Measurements from ENCODE around the gene LMO7. TPM values are rescaled to one million over a fixed set of nuclear protein-coding genes. Genes with fewer than 3 reads are reported as not detected.
"Not testable (repeated sequence)": the region's sequence is repeated elsewhere in the genome, so short reads cannot be mapped to it uniquely, and the experiment has no call there.

The LMO7 gene
- total RNA-seq, 2 experiments from 2014 or later: 2.0 to 3.5 TPM

DNA sequence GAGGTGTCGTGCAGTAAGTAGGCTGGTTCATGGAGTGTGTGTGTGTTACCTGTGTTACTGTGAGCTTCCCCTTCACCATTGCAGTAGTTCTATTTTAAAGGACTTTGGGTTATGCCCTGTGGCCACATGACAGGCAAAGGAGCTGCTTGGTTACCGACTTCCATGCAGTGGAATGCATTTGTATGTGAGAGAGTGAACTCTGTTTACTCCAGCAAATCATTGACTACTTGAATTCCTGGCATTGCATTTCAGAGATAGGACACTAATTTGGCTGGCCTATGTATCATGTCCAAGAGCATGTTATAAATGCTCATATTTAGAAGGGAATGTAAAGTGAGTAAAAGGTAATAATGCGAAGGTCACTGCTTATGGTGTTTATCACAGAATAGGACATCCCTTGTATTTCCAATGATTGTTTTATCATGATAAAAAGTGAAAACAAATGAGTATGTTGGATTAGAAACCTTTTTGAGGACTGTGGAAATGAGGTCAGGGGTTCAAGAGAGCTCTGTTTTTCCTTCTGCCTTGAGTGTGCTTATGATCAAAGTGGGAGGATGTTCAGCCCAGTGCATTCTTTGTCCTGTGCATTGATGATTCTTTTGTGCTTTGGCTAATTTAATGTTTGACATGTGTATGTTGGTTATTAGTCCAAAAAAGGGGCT, 156.5 kb downstream of the LMO7 start:
- CTCF ChIA-PET: interaction anchor here (0.6 to 1.1 kb wide), 2 partner anchors 14 to 1219 kb away, joined by 3 read pairs; no protein-coding TSS in a partner anchor
- POLR2A ChIA-PET: no interaction called here

DNA sequence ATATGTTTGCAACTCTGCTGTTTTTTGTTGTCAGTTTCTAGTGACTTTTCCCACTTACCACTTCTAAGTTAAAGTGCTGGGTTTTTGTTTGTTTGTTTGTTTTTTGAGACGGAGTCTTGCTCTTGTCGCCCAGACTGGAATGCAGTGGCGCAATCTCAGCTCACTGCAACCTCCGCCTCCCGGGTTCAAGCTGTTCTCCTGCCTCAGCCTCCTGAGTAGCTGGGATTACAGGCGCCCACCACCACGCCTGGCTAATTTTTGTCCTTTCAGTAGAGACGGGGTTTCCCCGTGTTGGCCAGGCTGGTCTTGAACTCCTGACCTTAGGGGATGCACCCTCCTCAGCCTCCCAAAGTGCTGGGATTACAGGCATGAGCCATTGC, 157.0 kb downstream of the LMO7 start:
- POLR2A ChIA-PET: not testable (repeated sequence)
- CTCF ChIA-PET: interaction anchor here (0.6 to 1.1 kb wide), 2 partner anchors 15 to 1218 kb away, joined by 3 read pairs; no protein-coding TSS in a partner anchor

DNA sequence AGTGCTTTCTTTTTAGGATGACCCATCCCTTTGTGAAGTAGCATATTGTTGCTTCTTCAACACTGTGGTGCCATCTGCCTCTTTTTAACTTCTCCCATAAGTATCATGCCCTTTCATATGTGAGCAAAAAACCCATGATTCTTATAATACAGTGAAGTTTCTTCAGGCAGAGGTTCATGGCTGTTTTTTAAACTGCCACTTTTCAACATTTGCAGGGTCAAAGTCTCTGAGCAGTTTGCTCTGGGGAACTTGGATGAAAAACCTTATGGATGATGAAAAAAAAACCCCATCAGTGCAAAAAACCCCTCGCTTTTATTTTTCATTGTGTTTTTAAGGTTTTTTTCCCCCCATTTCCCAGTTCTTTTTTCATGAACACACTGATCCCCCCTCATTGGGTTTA, 158.5 kb downstream of the LMO7 start:
- POLR2A ChIA-PET: no interaction called here
- CTCF ChIA-PET: interaction anchor here (1.4 kb wide), 1 partner anchor 98 kb away, joined by 3 read pairs; no protein-coding TSS in a partner anchor

DNA sequence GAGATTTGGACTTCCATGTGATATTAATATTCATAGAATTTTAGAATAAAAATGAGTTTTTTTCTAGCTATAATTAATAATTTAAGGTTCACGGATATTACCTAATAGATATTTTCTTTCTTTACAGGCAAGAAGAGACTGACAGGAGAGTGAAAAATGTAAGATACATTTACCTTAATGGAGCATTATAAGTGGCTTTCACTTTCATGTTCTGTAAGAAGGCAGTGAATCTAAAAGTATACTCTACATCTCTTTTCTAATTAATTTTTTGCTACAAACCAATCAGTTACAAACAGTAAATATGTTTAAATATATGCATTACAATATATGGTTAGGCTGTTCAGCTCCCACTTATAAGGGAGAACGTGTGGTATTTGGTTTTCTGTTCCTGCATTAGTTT, 159.1 kb downstream of the LMO7 start:
- CTCF ChIA-PET: interaction anchor here (1.4 kb wide), 1 partner anchor 99 kb away, joined by 3 read pairs; no protein-coding TSS in a partner anchor
- POLR2A ChIA-PET: no interaction called here

DNA sequence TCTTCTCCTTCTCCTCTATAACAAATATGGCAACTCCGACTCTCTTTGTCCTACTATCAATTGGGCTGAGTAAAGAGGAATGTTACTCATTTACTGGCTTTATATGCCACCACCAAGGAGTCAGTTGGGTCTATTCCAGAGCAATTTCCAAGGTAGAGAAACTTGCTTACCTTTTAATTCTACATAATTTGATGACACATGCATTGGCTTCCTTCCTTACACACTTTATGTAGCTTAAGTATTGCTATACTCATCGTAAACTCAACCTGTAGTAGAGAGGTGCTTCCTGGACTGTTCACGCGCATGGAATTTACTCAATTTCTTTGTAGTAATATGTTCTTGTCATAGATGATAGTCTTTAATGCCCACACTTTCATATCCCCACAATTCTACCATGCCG, 160.7 kb downstream of the LMO7 start:
- ChIA-PET POLR2A (no interaction called here), CTCF (no interaction called here)

DNA sequence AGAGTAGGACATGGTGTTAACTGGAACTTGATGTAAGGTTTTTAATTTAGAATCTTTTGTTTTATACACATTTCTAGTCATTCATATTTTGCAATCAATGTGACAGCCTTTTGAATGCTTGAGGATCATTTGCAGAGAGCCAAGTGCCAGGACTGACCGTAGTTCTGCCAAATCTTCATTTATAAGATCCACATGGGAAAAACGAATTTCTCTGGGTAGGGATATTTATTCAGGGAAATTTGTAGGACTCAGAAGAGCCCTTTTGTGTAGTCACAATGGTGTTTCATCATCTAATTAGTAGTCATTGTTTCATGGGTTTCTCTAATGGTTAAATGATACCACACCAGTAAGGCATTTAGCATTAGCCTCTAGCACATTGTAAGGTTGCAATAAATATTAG, 161.1 kb downstream of the LMO7 start:
- CTCF ChIA-PET: no interaction called here
- POLR2A ChIA-PET: interaction anchor here (0.6 kb wide), 1 partner anchor 225 kb away, joined by 3 read pairs; no protein-coding TSS in a partner anchor

DNA sequence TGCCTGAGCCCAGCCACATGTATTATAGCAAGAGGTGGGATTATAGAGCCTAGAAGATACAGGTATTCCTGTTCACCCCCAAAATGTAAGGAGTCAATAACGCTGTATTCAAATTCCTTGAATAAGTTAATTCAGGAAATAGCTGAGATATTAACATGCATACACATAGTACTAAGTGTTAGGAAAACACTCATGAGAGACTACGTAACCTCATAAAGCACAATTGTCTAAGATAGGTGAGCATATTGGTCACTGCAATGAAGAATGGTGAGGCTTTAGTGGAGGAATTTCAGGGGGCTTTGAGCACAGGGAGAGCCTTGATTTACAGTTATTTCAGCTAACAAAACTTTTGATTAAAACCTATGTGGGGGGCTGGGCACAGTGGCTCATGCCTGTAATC, 161.6 kb downstream of the LMO7 start:
- POLR2A ChIA-PET: interaction anchor here (0.6 kb wide), 1 partner anchor 225 kb away, joined by 3 read pairs; no protein-coding TSS in a partner anchor
- CTCF ChIA-PET: no interaction called here

DNA sequence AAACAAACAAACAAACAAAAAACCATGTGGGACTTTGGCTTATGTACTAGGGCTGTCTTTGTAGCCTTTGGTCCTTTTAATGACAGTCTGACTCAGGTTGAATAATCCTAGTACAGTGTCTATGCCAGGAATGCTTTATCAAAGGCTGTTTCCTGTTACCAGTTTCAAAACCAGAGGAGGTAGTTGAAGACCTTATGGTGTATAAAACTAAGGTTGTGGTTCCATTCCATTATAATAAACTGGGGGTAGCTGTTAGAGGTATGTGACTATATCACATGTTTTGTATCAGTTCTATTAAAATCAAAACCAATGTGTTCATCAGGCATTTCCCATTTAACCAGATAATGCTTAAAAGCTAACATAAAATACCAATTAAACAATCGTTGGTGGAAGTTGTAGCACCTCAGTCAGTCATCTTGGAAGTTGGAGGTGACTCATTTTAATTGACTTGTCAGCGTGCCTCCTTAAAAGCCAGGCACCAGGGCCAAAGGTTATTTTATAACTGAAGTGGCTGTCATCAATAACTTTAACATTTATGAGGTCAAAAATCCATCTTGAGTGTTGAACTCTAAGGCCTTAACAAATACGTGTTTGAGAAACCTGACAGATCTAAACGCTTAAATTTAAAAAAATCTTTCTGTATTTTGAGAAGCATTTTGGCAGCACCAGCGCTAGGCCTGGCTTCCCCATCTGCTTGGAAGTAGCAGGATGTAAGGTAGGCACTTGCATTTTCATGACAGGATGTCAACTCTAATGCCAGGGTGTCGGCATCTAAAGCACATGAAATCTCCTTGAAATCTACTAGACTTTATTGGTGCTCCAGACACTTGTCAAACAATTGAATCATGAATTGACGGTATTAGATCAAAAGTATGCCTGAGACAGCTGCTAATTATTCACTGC, 162.5 kb downstream of the LMO7 start:
- ChIA-PET POLR2A (no interaction called here), CTCF (no interaction called here)

DNA sequence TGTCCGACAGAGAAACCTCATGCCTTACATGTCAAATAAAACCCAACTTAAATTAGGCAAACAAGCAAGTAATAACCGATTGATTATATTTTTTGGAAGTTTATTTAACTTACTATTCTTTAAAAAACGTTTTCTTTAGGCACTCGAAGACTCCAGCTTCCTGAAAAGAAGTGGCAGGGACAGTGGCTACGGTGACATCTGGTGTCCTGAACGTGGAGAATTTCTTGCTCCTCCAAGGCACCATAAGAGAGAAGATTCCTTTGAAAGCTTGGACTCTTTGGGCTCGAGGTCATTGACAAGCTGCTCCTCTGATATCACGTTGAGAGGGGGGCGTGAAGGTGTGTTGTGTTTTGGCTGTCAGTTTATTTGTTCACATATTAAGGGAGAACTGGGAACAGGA, 164.4 kb downstream of the LMO7 start:
- ChIA-PET CTCF (no interaction called here), POLR2A (no interaction called here)

DNA sequence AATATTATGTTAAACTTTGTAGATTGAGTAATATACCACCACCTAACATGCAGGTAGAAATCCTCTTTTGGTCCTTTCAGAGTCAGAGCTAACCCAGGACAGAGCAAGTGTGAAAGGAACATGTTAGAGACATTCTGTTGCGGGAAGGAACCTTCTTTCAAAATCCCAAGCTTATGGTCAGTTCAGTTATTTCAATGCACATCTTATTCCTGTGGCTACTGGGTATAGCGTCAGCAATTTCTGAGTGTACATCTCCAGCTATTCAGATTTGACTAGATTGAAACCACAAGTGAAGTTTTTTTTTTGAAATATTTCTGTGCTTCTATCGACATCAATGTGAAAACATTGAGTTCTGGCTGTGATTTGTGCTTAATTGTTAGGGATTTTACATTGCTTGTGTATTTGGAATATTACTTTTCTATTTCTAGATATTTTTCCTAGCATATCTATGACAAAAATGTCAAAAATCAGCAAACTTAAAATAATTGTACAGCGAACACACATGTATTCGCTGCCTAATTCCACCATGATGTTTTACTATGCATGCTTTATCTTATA, 165.3 kb downstream of the LMO7 start:
- CTCF ChIA-PET: interaction anchor here (1.8 kb wide), 1 partner anchor 105 kb away, joined by 4 read pairs; no protein-coding TSS in a partner anchor
- POLR2A ChIA-PET: no interaction called here

DNA sequence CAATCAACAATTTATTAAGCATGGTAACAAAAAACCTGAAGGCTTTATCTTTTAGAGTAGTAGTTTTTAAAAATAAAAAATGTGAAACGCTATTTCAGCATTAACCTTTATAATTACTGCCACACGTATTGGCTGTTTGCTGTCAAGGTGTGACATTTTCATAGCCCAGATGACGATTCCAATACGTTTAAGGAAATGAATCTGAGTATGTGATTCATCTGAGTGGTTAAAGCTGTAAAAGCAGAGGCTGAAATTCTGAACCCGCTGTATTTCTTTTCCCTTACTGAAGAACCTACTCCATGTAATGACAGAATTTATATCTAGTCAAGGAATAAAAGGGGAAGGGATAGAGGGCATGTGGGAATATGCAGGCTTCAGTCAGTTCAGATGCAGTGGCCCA, 166.0 kb downstream of the LMO7 start:
- ChIA-PET CTCF (interaction anchor here (1.8 kb wide), 1 partner anchor 106 kb away, joined by 4 read pairs; no protein-coding TSS in a partner anchor), POLR2A (no interaction called here)

DNA sequence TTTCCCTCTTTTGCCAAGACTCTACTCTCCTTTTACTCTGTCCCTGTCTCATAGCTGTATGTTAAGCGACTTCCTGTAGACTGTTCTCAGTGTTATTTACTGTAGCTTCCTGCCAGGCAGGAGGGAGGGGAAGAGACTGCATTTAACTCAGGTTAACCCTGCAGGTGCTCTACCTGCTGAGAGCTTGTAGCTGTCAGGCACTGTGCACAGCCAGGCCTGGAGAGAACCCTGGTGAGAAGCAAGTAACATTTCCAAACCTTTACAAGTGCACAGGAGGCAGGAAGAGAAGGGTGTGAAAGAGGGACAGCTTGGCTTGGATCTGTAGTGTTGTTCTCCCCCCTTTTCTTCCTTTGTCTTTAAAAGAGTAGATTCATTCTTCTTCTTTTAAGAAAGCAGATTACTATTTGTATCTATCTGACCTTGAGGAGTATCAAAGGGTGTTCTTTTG, 167.1 kb downstream of the LMO7 start:
- ChIA-PET CTCF (interaction anchor here (1.8 kb wide), 1 partner anchor 107 kb away, joined by 4 read pairs; no protein-coding TSS in a partner anchor), POLR2A (no interaction called here)

DNA sequence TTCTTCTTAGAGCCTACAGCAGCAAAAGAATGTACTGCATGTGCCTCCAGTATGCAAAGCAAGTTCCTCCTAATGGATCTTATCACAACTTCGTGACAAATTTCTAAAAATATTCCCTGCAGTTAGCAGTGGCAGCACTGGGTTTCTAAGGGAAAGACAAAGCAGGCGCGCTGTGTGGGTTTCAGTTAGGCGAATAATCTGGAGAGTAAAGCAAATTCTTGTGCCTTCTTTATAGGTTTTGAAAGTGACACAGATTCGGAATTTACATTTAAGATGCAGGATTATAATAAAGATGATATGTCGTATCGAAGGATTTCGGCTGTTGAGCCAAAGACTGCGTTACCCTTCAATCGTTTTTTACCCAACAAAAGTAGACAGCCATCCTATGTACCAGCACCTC, 167.9 kb downstream of the LMO7 start:
- POLR2A ChIA-PET: no interaction called here
- CTCF ChIA-PET: no interaction called here

DNA sequence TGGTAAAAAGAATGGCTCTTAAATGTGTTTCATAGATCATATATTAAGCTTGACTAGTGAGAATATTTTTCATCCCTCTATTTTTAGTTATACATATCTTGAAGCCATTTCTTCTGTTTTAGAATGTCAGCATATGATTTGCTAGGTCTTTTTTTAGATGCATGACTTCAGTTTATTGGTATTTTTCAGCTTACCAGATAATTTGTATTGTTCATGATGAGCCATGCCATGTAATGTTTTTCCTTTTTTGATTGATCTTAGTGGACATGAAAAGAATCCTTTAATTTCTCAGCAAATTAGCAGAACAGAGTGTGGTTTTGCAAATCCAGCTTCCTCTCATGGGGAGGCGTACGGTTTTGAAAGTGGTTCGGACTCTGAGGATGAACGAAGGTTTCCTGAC, 168.5 kb downstream of the LMO7 start:
- POLR2A ChIA-PET: no interaction called here
- CTCF ChIA-PET: no interaction called here

DNA sequence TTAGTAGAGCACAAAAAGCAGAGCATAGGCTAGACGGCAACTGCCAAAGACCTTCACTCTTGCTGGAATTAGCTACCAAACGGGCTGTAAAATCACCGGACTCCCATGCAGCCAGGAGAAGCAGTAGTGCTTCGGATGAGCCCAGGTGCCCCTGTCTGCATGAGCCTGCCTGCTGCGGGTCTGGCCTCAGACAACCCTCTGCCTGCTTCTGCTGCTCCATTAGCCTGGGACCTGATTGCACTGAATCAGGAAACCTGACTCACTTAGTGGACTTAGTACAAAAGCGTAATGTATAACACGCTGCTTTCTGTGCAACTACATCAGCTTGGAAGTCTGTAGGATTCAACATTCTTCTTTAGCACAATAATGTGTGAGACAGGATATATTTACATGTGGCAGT, 170.0 kb downstream of the LMO7 start:
- POLR2A ChIA-PET: no interaction called here

DNA sequence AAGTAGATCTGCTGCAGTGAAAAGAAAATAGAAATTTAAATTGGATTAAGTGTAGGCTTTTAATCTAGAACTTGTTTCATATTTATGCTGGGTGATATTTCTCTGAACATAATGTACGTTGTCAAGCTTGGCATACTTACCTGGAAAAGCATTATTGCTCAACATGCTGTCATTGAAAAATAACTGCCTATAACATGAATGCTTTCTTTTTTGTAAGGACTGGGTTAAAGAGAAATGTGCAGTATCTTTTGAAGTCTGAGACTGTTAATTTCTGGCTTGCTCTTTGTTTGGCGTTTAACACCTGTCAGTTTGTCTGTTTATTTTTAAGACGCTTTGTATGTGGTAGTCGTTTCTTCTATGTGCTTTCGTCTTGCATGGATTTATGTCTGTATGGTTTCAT, 175.2 kb downstream of the LMO7 start:
- CTCF ChIA-PET: no interaction called here
- POLR2A ChIA-PET: no interaction called here

More for the DNA sequence above, 170.0 kb downstream of the LMO7 start:
- CTCF ChIA-PET: no interaction called here

DNA sequence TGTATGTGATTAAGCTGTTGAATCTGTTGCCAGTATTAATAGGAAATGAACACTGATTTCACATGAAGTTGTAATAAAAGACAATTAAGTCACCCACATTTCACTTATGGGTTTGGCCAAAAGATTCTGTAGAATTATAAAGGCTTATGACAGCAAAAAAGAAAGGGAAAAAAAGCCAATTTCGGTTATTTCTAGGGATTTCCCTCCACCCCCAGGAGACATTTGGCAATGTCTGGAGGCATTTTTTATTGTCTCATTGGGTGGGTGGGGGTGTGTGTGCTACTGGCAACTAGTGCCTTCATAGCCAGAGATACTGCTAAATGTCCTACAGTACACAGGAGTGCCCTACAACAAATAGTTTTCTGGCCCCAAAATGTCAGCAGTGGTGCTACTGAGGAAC, 175.7 kb downstream of the LMO7 start:
- ChIA-PET CTCF (no interaction called here), POLR2A (no interaction called here)

DNA sequence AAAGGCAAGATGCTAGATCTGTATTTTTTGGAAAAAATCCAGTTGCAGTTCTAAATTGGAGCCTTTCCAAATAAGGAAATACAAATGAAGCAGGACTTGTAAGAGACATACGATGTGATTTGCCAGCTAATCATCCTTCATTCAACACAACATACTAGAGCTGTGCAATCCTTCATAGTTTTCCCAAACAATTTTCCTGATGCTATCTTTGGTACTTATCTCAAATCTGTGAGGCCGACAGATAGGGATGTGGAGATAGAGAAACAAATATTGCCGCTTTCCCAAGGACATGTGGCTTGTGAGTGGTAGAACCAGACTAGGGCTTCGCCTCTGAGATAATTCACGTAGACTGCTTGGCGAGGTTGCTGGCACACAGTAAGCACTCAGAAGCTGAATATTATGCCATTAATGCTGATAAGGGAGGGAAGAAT, 176.6 kb downstream of the LMO7 start:
- ChIA-PET CTCF (no interaction called here), POLR2A (no interaction called here)

DNA sequence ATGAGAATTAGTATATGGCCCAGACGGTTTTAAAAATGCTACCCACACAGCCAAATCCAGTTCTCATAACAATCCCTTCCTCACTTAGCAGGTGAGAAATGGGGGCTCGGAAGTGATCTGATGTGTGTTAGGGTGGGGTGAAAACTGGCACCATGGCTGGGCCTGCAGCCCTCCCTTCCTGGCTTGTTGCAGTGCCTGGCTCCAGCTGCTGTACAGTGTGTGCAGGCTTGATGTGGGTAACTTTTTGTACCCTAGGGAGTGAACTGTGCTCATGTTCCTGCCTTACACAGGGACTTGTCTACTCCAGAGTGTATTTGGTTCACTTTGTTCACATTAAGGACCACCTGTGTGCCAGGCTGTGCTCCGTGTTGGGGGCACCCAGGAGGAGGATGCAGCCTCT, 177.2 kb downstream of the LMO7 start:
- POLR2A ChIA-PET: no interaction called here
- CTCF ChIA-PET: no interaction called here

DNA sequence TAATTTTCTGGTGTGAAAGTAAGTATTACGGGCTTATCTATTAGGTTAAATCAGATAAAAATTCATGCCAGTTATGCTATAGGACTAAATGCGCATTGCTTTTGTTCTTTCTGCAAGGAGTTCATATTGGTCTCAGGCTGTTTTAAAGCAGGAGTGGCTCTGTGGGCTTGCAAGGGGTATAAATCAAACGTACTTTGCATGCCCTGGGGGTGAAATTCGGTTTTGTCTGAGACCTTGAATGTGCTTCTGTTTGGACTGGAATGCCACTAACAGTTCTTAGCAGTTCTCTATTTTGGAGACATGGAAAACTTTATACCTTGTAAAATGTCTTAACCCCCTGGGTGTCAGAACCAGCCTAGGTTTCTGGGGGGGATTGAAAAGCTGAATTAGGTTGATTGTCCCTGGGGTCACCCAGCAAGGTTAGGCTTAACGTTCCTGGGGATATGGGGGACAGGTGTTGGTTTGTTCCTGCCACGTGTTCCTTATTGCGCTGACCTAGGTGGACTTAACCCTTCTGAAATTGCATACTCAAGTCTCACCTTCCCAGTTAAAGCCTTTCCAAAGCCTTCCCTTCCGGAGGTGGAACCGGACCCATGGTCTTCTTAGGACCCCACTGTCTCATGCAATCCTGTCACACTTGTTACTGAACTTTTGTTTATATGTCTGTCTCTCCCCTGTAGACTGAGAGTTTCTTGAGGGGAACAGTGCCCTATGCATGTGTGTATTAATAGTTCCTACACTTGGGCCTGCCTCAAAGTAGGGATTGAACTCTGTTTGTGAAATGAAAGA, 182.2 kb downstream of the LMO7 start:
- ChIA-PET CTCF (no interaction called here), POLR2A (no interaction called here)
